ENCODE results near the gene TBC1D14. TPM values are rescaled to one million over a fixed set of nuclear protein-coding genes. Genes with fewer than 3 reads are reported as not detected.

TBC1D14 gene
- total RNA-seq, 1 experiment from 2014 or later = 50.2 TPM

GRCh38 chr4:7062816-7063215, 153.2 kb downstream of the TBC1D14 start:
- no peak overlapping the region for H4K8ac ChIP-seq (replicated peaks; ENCODE audit: insufficient read length, low read depth, low read length)
- H3K4me2 ChIP-seq (ENCODE audit: insufficient read depth, insufficient read length, low read length) = no peak overlapping the region
- H3K4me1 ChIP-seq (ENCODE audit: insufficient read depth, low read length) = peaks cover 4% of the 10 kb centered on the region
- H3K56ac ChIP-seq (ENCODE audit: insufficient read length, low read depth, low read length) = no peak overlapping the region
- H2AK5ac ChIP-seq (ENCODE audit: insufficient read length, low read length) = no peak overlapping the region
- Mint-ChIP-seq H3K4me3 (no peak overlapping the region), H3K27me3 (ENCODE audit: low read depth) (no peaks in the 10 kb centered on the region), H3K27ac (no peak overlapping the region), H3K36me3 (ENCODE audit: insufficient read depth in 1 of 3, low read depth in 3 of 3) (peaks cover 39 to 69% (median 65%) of the 10 kb centered on the region in 3 experiments), H3K9me3 (no peaks in the 10 kb centered on the region), H3K4me1 (peaks cover 7 to 14% of the 10 kb centered on the region in 2 experiments)
- H3K18ac ChIP-seq (ENCODE audit: insufficient read length, low read depth, low read length) = no peak overlapping the region
- TF ChIP-seq, protein P1, sequence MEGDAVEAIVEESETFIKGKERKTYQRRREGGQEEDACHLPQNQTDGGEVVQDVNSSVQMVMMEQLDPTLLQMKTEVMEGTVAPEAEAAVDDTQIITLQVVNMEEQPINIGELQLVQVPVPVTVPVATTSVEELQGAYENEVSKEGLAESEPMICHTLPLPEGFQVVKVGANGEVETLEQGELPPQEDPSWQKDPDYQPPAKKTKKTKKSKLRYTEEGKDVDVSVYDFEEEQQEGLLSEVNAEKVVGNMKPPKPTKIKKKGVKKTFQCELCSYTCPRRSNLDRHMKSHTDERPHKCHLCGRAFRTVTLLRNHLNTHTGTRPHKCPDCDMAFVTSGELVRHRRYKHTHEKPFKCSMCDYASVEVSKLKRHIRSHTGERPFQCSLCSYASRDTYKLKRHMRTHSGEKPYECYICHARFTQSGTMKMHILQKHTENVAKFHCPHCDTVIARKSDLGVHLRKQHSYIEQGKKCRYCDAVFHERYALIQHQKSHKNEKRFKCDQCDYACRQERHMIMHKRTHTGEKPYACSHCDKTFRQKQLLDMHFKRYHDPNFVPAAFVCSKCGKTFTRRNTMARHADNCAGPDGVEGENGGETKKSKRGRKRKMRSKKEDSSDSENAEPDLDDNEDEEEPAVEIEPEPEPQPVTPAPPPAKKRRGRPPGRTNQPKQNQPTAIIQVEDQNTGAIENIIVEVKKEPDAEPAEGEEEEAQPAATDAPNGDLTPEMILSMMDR (conservative IDR thresholded peaks at IDR 0.05) = no peak
- H3K9me3 ChIP-seq (ENCODE audit: control insufficient read depth, low read depth, low read length) = no peaks in the 10 kb centered on the region
- DNase-seq = no peak
- H3K4ac ChIP-seq (ENCODE audit: low read depth, low read length) = no peak overlapping the region
- no peak overlapping the region for H2BK15ac ChIP-seq (ENCODE audit: low read depth, low read length)
- H3K9ac ChIP-seq (ENCODE audit: extremely low read depth, insufficient read length, low read length) = no peak overlapping the region
- no peak overlapping the region for H2BK20ac ChIP-seq (ENCODE audit: low read depth, low read length, poor library complexity, severe bottlenecking)
- H3K14ac ChIP-seq (ENCODE audit: insufficient read depth, low read length) = no peak overlapping the region
- H3K23me2 ChIP-seq (ENCODE audit: insufficient read length, low read depth, low read length, poor library complexity, severe bottlenecking) = peaks cover 5% of the 10 kb centered on the region
- no peak overlapping the region for H2BK5ac ChIP-seq (ENCODE audit: insufficient read length, low read length)
- no CpG with 5 or more reads among the region's 4 CpGs for WGBS (ENCODE audit: extremely low coverage, insufficient read length, low lambda C conversion rate)
- H4K91ac ChIP-seq (ENCODE audit: insufficient read length, low read depth, low read length) = no peak overlapping the region
- H3K27me3 ChIP-seq (ENCODE audit: insufficient read depth, low read length) = no peaks in the 10 kb centered on the region; the same call in 1 of the 2 replicates
- no peak overlapping the region for H2BK12ac ChIP-seq (ENCODE audit: insufficient read length, low read depth, low read length)
- no peak overlapping the region for H3K27ac ChIP-seq (ENCODE audit: insufficient read length, low read depth, low read length)
- H3K23ac ChIP-seq (ENCODE audit: insufficient read length, low read depth, low read length) = no peak overlapping the region
- no peak overlapping the region for H2BK120ac ChIP-seq (ENCODE audit: low read depth, low read length, poor library complexity, severe bottlenecking)
- H4K20me1 ChIP-seq (ENCODE audit: control insufficient read depth, insufficient read depth, insufficient read length) = no peaks in the 10 kb centered on the region
- no peak overlapping the region for H3T11ph ChIP-seq (ENCODE audit: low read length)
- H4K5ac ChIP-seq (ENCODE audit: insufficient read length, low read depth, low read length) = no peak overlapping the region
- peaks cover 16% of the 10 kb centered on the region; the same call in 1 of the 2 replicates for H3K79me2 ChIP-seq (ENCODE audit: insufficient read depth, low read length)
- H2AFZ ChIP-seq (ENCODE audit: low read length) = no peak overlapping the region
- H3K79me1 ChIP-seq (ENCODE audit: insufficient read depth, low read depth, low read length, poor library complexity, severe bottlenecking) = peaks cover 13% of the 10 kb centered on the region
